Measurements from ENCODE around the gene ARSK. TPM values are rescaled to one million over a fixed set of nuclear protein-coding genes. Genes with fewer than 3 reads are reported as not detected.

ARSK gene
- total and polyA plus RNA-seq, 2 experiments from 2014 or later: 23.2 to 40.8 TPM

- TF ChIP-seq ZNF331 (CRISPR knock-in tag; IDR thresholded peaks at IDR 0.05; ENCODE audit: low read depth) (no peak), CREB1 (CRISPR knock-in tag; IDR thresholded peaks at IDR 0.05; ENCODE audit: low read depth) (no peak), EZH2phosphoT487 (IDR thresholded peaks at IDR 0.05; ENCODE audit: unreplicated experiment) (no peak)
Measured at GRCh38 chr5:95595289-95595931, 40.5 kb downstream of the ARSK start (continued).

GRCh38 chr5:95599252-95599651 is 44.4 kb downstream of the ARSK start:
- Histone ChIP-seq H3K4me2 (no peak overlapping the region), H3K27ac (ENCODE audit: low read depth) (no peak overlapping the region), H3F3A (replicated peaks; ENCODE audit: low read depth) (no peaks in the 10 kb centered on the region), H2AFZ (no peak overlapping the region), H3K79me2 (replicated peaks; ENCODE audit: insufficient read depth) (no peaks in the 10 kb centered on the region), H3K36me3 (ENCODE audit: insufficient read depth) (no peaks in the 10 kb centered on the region), H3K4me3 (no peak overlapping the region), H3K27me3 (ENCODE audit: insufficient read depth) (no peaks in the 10 kb centered on the region), H3K4me1 (ENCODE audit: insufficient read depth) (no peaks in the 10 kb centered on the region), H3K9me2 (ENCODE audit: insufficient read depth) (no peaks in the 10 kb centered on the region), H4K20me1 (replicated peaks; ENCODE audit: insufficient read depth) (no peaks in the 10 kb centered on the region)
- Mint-ChIP-seq H3K9me3 (no peaks in the 10 kb centered on the region), H3K27me3 (ENCODE audit: insufficient read depth, low read depth, poor library complexity) (no peaks in the 10 kb centered on the region), H3K36me3 (ENCODE audit: low read depth) (no peaks in the 10 kb centered on the region), H3K4me3 (no peak overlapping the region), H3K27ac (no peak overlapping the region), H3K4me1 (no peaks in the 10 kb centered on the region)
- DNase-seq (ENCODE audit: low spot score): peak; percentile 8
- peak in 1 of 2 experiments; percentile 52; a peak in 2 of 4 replicates for TF ChIP-seq CTCF (conservative IDR thresholded peaks at IDR 0.05; ENCODE audit: low read depth in 2 of 2)
- TF ChIP-seq ZNF114 (CRISPR knock-in tag; IDR thresholded peaks at IDR 0.05): no peak
- ATAC-seq: peak; percentile 43; the same call in 2 of the 3 replicates

- no peaks in the 10 kb centered on the region for H3K4me1 ChIP-seq (ENCODE audit: insufficient read depth)
- no peak overlapping the region for H3K27ac Mint-ChIP-seq
- no peaks in the 10 kb centered on the region for H3K36me3 Mint-ChIP-seq (ENCODE audit: low read depth)
- H4K20me1 ChIP-seq (replicated peaks; ENCODE audit: insufficient read depth): no peaks in the 10 kb centered on the region
- no peak overlapping the region for H3K4me2 ChIP-seq
- no peaks in the 10 kb centered on the region for H3F3A ChIP-seq (replicated peaks; ENCODE audit: low read depth)
- H3K4me1 Mint-ChIP-seq: no peaks in the 10 kb centered on the region
- no peaks in the 10 kb centered on the region for H3K9me2 ChIP-seq (ENCODE audit: insufficient read depth)
- H3K27ac ChIP-seq (ENCODE audit: low read depth): no peak overlapping the region
- no peaks in the 10 kb centered on the region for H3K9me3 Mint-ChIP-seq
- no peaks in the 10 kb centered on the region for H3K36me3 ChIP-seq (ENCODE audit: insufficient read depth)
- no peaks in the 10 kb centered on the region for H3K27me3 ChIP-seq (ENCODE audit: insufficient read depth)
- no peaks in the 10 kb centered on the region for H3K27me3 Mint-ChIP-seq (ENCODE audit: insufficient read depth, low read depth, poor library complexity)
- no peaks in the 10 kb centered on the region for H3K79me2 ChIP-seq (replicated peaks; ENCODE audit: insufficient read depth)
- no peak overlapping the region for H3K4me3 ChIP-seq
- ATAC-seq: no peak
- no peak for DNase-seq (ENCODE audit: low spot score)
- no peak overlapping the region for H2AFZ ChIP-seq
- H3K4me3 Mint-ChIP-seq: no peak overlapping the region
- TF ChIP-seq JUNB (IDR thresholded peaks at IDR 0.05; ENCODE audit: unreplicated experiment): no peak
- no peak for TF ChIP-seq EZH2phosphoT487 (IDR thresholded peaks at IDR 0.05; ENCODE audit: unreplicated experiment)
- no peak for TF ChIP-seq CTCF (conservative IDR thresholded peaks at IDR 0.05; ENCODE audit: low read depth in 2 of 2)
- no peak for TF ChIP-seq REST (IDR thresholded peaks at IDR 0.05; ENCODE audit: unreplicated experiment)
- TF ChIP-seq NANOG (IDR thresholded peaks at IDR 0.05; ENCODE audit: borderline replicate concordance): no peak
- no peak for TF ChIP-seq POLR2AphosphoS5 (IDR thresholded peaks at IDR 0.05; ENCODE audit: low read depth)
- TF ChIP-seq ZNF114 (CRISPR knock-in tag; IDR thresholded peaks at IDR 0.05): no peak
- TF ChIP-seq ETS1 (IDR thresholded peaks at IDR 0.05): no peak
- no peak for TF ChIP-seq CREB1 (CRISPR knock-in tag; IDR thresholded peaks at IDR 0.05; ENCODE audit: low read depth)
- no peak for TF ChIP-seq STAT1 (IDR thresholded peaks at IDR 0.05; ENCODE audit: unreplicated experiment)
- TF ChIP-seq ZNF331 (CRISPR knock-in tag; IDR thresholded peaks at IDR 0.05; ENCODE audit: low read depth): no peak
- no peak for TF ChIP-seq EZH2 (IDR thresholded peaks at IDR 0.05; ENCODE audit: low read depth, unreplicated experiment)
Measured at GRCh38 chr5:95600557-95600956, 45.7 kb downstream of the ARSK start.

Data from GM23338 (cell line).